ENCODE data around the gene ZMPSTE24.

The ZMPSTE24 gene

GRCh38 chr1:40305451-40305850 lies 47.4 kb downstream of the ZMPSTE24 start:
- no peak for DNase-seq (ENCODE audit: low read depth in 2 of 2)

GRCh38 chr1:40305871-40306270 lies 47.8 kb downstream of the ZMPSTE24 start:
- no peak for DNase-seq (ENCODE audit: low read depth in 2 of 2)

- no peak for DNase-seq (ENCODE audit: low read depth in 2 of 2)
These were observed 48.3 kb downstream of the ZMPSTE24 start for GRCh38 chr1:40306296-40306695.

GRCh38 chr1:40307186-40307585 lies 49.1 kb downstream of the ZMPSTE24 start:
- DNase-seq (ENCODE audit: low read depth in 2 of 2) = no peak

- DNase-seq (ENCODE audit: low read depth in 2 of 2) = no peak
These were observed 50.1 kb downstream of the ZMPSTE24 start for GRCh38 chr1:40308036-40308727.

- no peak for DNase-seq (ENCODE audit: low read depth in 2 of 2)
These were observed 51.5 kb downstream of the ZMPSTE24 start for GRCh38 chr1:40309374-40310128.

- no peak for DNase-seq (ENCODE audit: low read depth in 2 of 2)
These were observed 52.1 kb downstream of the ZMPSTE24 start for GRCh38 chr1:40310129-40310461.

- no peak for DNase-seq (ENCODE audit: low read depth in 2 of 2)
These were observed 53.1 kb downstream of the ZMPSTE24 start for GRCh38 chr1:40310983-40311642.

GRCh38 chr1:40311692-40312091 lies 53.7 kb downstream of the ZMPSTE24 start:
- no peak for DNase-seq (ENCODE audit: low read depth in 2 of 2)

GRCh38 chr1:40312238-40313205 lies 54.5 kb downstream of the ZMPSTE24 start:
- no peak for DNase-seq (ENCODE audit: low read depth in 2 of 2)

- no peak for DNase-seq (ENCODE audit: low read depth in 2 of 2)
These were observed 55.4 kb downstream of the ZMPSTE24 start for GRCh38 chr1:40313329-40313957.

- no peak for DNase-seq (ENCODE audit: low read depth in 2 of 2)
These were observed 56.1 kb downstream of the ZMPSTE24 start for GRCh38 chr1:40313958-40314720.

GRCh38 chr1:40314721-40315238 lies 56.7 kb downstream of the ZMPSTE24 start:
- DNase-seq (ENCODE audit: low read depth in 2 of 2) = no peak

GRCh38 chr1:40315239-40315794 lies 57.3 kb downstream of the ZMPSTE24 start:
- peak; percentile 65 to 75 for DNase-seq (ENCODE audit: low read depth in 2 of 2)

- no peak for DNase-seq (ENCODE audit: low read depth in 2 of 2)
These were observed 58.0 kb downstream of the ZMPSTE24 start for GRCh38 chr1:40315795-40316594.

GRCh38 chr1:40316595-40317393 lies 58.8 kb downstream of the ZMPSTE24 start, which contains the start of gene COL9A2:
Gene COL9A2, minus strand, starts transcription at chr1:40317286. Its CDS starts 89 bp downstream, at chr1:40317197.
- peak in 1 of 2 donors; percentile 68 for DNase-seq (ENCODE audit: low read depth in 2 of 2)

GRCh38 chr1:40317394-40318074 lies 59.5 kb downstream of the ZMPSTE24 start:
- no peak for DNase-seq (ENCODE audit: low read depth in 2 of 2)
